Measurements from ENCODE around the gene FAM168A. TPM values are rescaled to one million over a fixed set of nuclear protein-coding genes. Genes with fewer than 3 reads are reported as not detected.

Gene FAM168A
- total RNA-seq, 2 experiments from 2014 or later, result 10.1 to 23.7 TPM

- ChIA-PET CTCF (ENCODE audit: unreplicated experiment) (no interaction called here), POLR2A (interaction anchor here (0.6 to 1.1 kb wide), 3 partner anchors 10 to 1074 kb away, joined by 4 to 7 read pairs (median 6); no protein-coding TSS in a partner anchor)
- Histone ChIP-seq H3K4me3 (ENCODE audit: low read depth, low read length, poor library complexity, severe bottlenecking) (no peak overlapping the region), H3K9me3 (ENCODE audit: low read length) (no peaks in the 10 kb centered on the region), H3K79me2 (ENCODE audit: insufficient read depth, low read depth, low read length) (no peaks in the 10 kb centered on the region), H2AFZ (ENCODE audit: low read length) (no peak overlapping the region), H3K4me1 (ENCODE audit: insufficient read depth, low read length, poor library complexity, severe bottlenecking) (peaks cover 14% of the 10 kb centered on the region), H3K9me2 (ENCODE audit: insufficient read depth, low read length) (no peaks in the 10 kb centered on the region), H4K20me1 (ENCODE audit: insufficient read depth, low read length) (no peaks in the 10 kb centered on the region), H3K27ac (ENCODE audit: low read depth, low read length, poor library complexity, severe bottlenecking) (no peak overlapping the region), H3K4me2 (ENCODE audit: low read length) (no peak overlapping the region), H3K36me3 (ENCODE audit: insufficient read depth, low read length) (no peaks in the 10 kb centered on the region)
- intact Hi-C loops (cut with micrococcal nuclease; ENCODE audit: unreplicated experiment), result no loop called here
- DNase-seq (ENCODE audit: low spot score), result no peak
- TF ChIP-seq CTCF (conservative IDR thresholded peaks at IDR 0.05; ENCODE audit: low read length) (no peak), EZH2phosphoT487 (IDR thresholded peaks at IDR 0.05; ENCODE audit: borderline replicate concordance, low read depth, low read length) (no peak)
- BruUV-seq (replicated peaks), result no TSS peak
Measured at GRCh38 chr11:73521621-73522020, 76.3 kb downstream of the FAM168A start.

- CTCF ChIA-PET (ENCODE audit: unreplicated experiment), result no interaction called here
- intact Hi-C loops (cut with micrococcal nuclease; ENCODE audit: unreplicated experiment), result no loop called here
- H3K36me3 ChIP-seq (ENCODE audit: insufficient read depth, low read length), result no peaks in the 10 kb centered on the region
- H3K9me3 ChIP-seq (ENCODE audit: low read length), result no peaks in the 10 kb centered on the region
- peaks cover 14% of the 10 kb centered on the region for H3K4me1 ChIP-seq (ENCODE audit: insufficient read depth, low read length, poor library complexity, severe bottlenecking)
- TF ChIP-seq EZH2phosphoT487 (IDR thresholded peaks at IDR 0.05; ENCODE audit: borderline replicate concordance, low read depth, low read length) (no peak), CTCF (conservative IDR thresholded peaks at IDR 0.05; ENCODE audit: low read length) (no peak)
- no peak overlapping the region for H3K27ac ChIP-seq (ENCODE audit: low read depth, low read length, poor library complexity, severe bottlenecking)
- no peak overlapping the region for H3K4me3 ChIP-seq (ENCODE audit: low read depth, low read length, poor library complexity, severe bottlenecking)
- no peaks in the 10 kb centered on the region for H3K79me2 ChIP-seq (ENCODE audit: insufficient read depth, low read depth, low read length)
- H3K9me2 ChIP-seq (ENCODE audit: insufficient read depth, low read length), result no peaks in the 10 kb centered on the region
- H3K4me2 ChIP-seq (ENCODE audit: low read length), result peak overlapping the region; percentile 24; the same call in 1 of the 2 replicates
- no TSS peak for BruUV-seq (replicated peaks)
- H2AFZ ChIP-seq (ENCODE audit: low read length), result no peak overlapping the region
- POLR2A ChIA-PET, result interaction anchor here (0.6 to 1.1 kb wide), 4 partner anchors 9 to 386 kb away, joined by 3 to 6 read pairs (median 4); no protein-coding TSS in a partner anchor
- DNase-seq (ENCODE audit: low spot score), result no peak
- H4K20me1 ChIP-seq (ENCODE audit: insufficient read depth, low read length), result no peaks in the 10 kb centered on the region
Measured at GRCh38 chr11:73520353-73521061, 77.4 kb downstream of the FAM168A start.

GRCh38 chr11:73519266-73519665, 78.6 kb downstream of the FAM168A start:
- ChIA-PET CTCF (ENCODE audit: unreplicated experiment) (no interaction called here), POLR2A (interaction anchor here (1.0 kb wide), 1 partner anchor 37 kb away, joined by 3 read pairs; no protein-coding TSS in a partner anchor)
- Histone ChIP-seq H4K20me1 (ENCODE audit: insufficient read depth, low read length) (no peaks in the 10 kb centered on the region), H3K4me2 (ENCODE audit: low read length) (no peak overlapping the region), H2AFZ (ENCODE audit: low read length) (no peak overlapping the region), H3K27ac (ENCODE audit: low read depth, low read length, poor library complexity, severe bottlenecking) (no peak overlapping the region), H3K4me3 (ENCODE audit: low read depth, low read length, poor library complexity, severe bottlenecking) (no peak overlapping the region), H3K79me2 (ENCODE audit: insufficient read depth, low read depth, low read length) (no peaks in the 10 kb centered on the region), H3K9me2 (ENCODE audit: insufficient read depth, low read length) (no peaks in the 10 kb centered on the region), H3K4me1 (ENCODE audit: insufficient read depth, low read length, poor library complexity, severe bottlenecking) (peaks cover 14% of the 10 kb centered on the region), H3K9me3 (ENCODE audit: low read length) (no peaks in the 10 kb centered on the region), H3K36me3 (ENCODE audit: insufficient read depth, low read length) (no peaks in the 10 kb centered on the region)
- DNase-seq (ENCODE audit: low spot score), result no peak
- TF ChIP-seq EZH2phosphoT487 (IDR thresholded peaks at IDR 0.05; ENCODE audit: borderline replicate concordance, low read depth, low read length) (no peak), CTCF (conservative IDR thresholded peaks at IDR 0.05; ENCODE audit: low read length) (no peak)
- intact Hi-C loops (cut with micrococcal nuclease; ENCODE audit: unreplicated experiment), result no loop called here
- no TSS peak for BruUV-seq (replicated peaks)
